CD14-positive monocyte (primary cell): ENCODE measurements around the gene ATP6AP2. TPM values are rescaled to one million over a fixed set of nuclear protein-coding genes. Genes with fewer than 3 reads are reported as not detected.
A peak's percentile ranks its signal among the peaks of the same experiment; 100 is the strongest.
"Not testable (repeated sequence)": the region's sequence is repeated elsewhere in the genome, so short reads cannot be mapped to it uniquely, and the experiment has no call there.

Experiments used
- DNase-seq, 3 donors: peaks; one replicate each; pipeline ENCODE4 v3.0.0-alpha.2; 2011 to 2022
- H2AFZ ChIP-seq: 2 replicates; pipeline ENCODE4 v1.6.0; 2012; ENCODE audit warnings: mild to moderate bottlenecking, low read depth, low read length, inconsistent platforms; ENCODE audit not compliant: insufficient read depth, poor library complexity, severe bottlenecking
- H3K27ac ChIP-seq, 2 donors: 1 replicate in 1 of 2; 2 replicates in 1 of 2; pipeline ENCODE4 v1.5.1; 2012 to 2013; ENCODE audit warnings: low read length in 2 of 2, control low read depth in 1 of 2, inconsistent platforms in 1 of 2, low read depth in 1 of 2, mild to moderate bottlenecking in 1 of 2
- H3K27me3 ChIP-seq, 2 donors: one replicate each; pipeline versions ENCODE4 v1.6.0 to v1.6.1; 2011 to 2013; ENCODE audit warnings: low read length in 2 of 2; ENCODE audit not compliant: control insufficient read depth in 2 of 2, insufficient read depth in 2 of 2
- H3K36me3 ChIP-seq, 2 donors: replicated peaks in 1 of 2; 1 replicate in 1 of 2; 2 replicates in 1 of 2; pipeline versions ENCODE4 v1.5.1 to v1.6.1; 2012 to 2013; ENCODE audit warnings: low read length in 2 of 2, control low read depth in 1 of 2, inconsistent platforms in 1 of 2, mild to moderate bottlenecking in 1 of 2; ENCODE audit not compliant: insufficient read depth in 2 of 2, control insufficient read depth in 1 of 2
- H3K4me1 ChIP-seq, 2 donors: 1 replicate in 1 of 2; 2 replicates in 1 of 2; pipeline versions ENCODE4 v1.5.1 to v1.6.1; 2012 to 2013; ENCODE audit warnings: low read length in 2 of 2, control low read depth in 1 of 2, inconsistent platforms in 1 of 2, mild to moderate bottlenecking in 1 of 2, moderate library complexity in 1 of 2; ENCODE audit not compliant: insufficient read depth in 2 of 2, control insufficient read depth in 1 of 2
- H3K4me2 ChIP-seq: replicated peaks from 2 replicates; pipeline ENCODE3; 2012; ENCODE audit warnings: low read length, moderate library complexity, mild to moderate bottlenecking; ENCODE audit not compliant: poor library complexity, severe bottlenecking; ENCODE audit errors: extremely low read depth
- H3K4me3 ChIP-seq, 3 experiments: fragments of 200-600 bp in 1 of 3; sonication (generic) in 1 of 3; replicated peaks in 1 of 3; 1 replicate in 2 of 3; 2 replicates in 1 of 3; pipeline ENCODE4 v1.5.1; 2011 to 2013; ENCODE audit warnings: low read length in 3 of 3, mild to moderate bottlenecking in 3 of 3, control low read depth in 2 of 3, low read depth in 2 of 3, inconsistent platforms in 1 of 3, moderate library complexity in 1 of 3
- H3K79me2 ChIP-seq: 2 replicates; pipeline ENCODE4 v1.6.0; 2012; ENCODE audit warnings: mild to moderate bottlenecking, control low read depth, inconsistent platforms, low read length, moderate library complexity; ENCODE audit not compliant: insufficient read depth
- H3K9ac ChIP-seq: 2 replicates; pipeline ENCODE4 v1.6.0; 2017; ENCODE audit warnings: low read length, mild to moderate bottlenecking; ENCODE audit not compliant: insufficient read depth, poor library complexity, severe bottlenecking
- H3K9me3 ChIP-seq, 2 donors: replicated peaks in 1 of 2; 1 replicate in 1 of 2; 2 replicates in 1 of 2; pipeline versions ENCODE4 v1.5.1 to v1.6.1; 2012 to 2013; ENCODE audit warnings: low read length in 2 of 2, control low read depth in 1 of 2; ENCODE audit not compliant: control insufficient read depth in 1 of 2, insufficient read depth in 1 of 2
- H4K20me1 ChIP-seq: 2 replicates; pipeline ENCODE4 v1.6.0; 2012; ENCODE audit warnings: mild to moderate bottlenecking, low read length, control low read depth, moderate library complexity; ENCODE audit not compliant: insufficient read depth
- H3K27ac Mint-ChIP-seq, 7 donors: one replicate each; pipeline ENCODE4 v1.8.0; 2020; ENCODE audit warnings: mild to moderate bottlenecking in 7 of 7, mixed read lengths in 7 of 7, moderate library complexity in 6 of 7, inconsistent platforms in 2 of 7
- H3K27me3 Mint-ChIP-seq, 3 donors: one replicate each; pipeline ENCODE4 v1.8.0; 2021 to 2022; ENCODE audit warnings: low read depth in 3 of 3, mild to moderate bottlenecking in 3 of 3, mixed read lengths in 3 of 3, moderate library complexity in 3 of 3, inconsistent platforms in 1 of 3
- H3K36me3 Mint-ChIP-seq, 2 donors: one replicate each; pipeline ENCODE4 v1.8.0; 2020; ENCODE audit warnings: mixed read lengths in 2 of 2, inconsistent platforms in 1 of 2, mild to moderate bottlenecking in 1 of 2
- H3K4me1 Mint-ChIP-seq: one replicate; pipeline ENCODE4 v1.8.0; 2020; ENCODE audit warnings: mild to moderate bottlenecking, mixed read lengths
- H3K4me3 Mint-ChIP-seq, 2 donors: one replicate each; pipeline ENCODE4 v1.8.0; 2020; ENCODE audit warnings: mild to moderate bottlenecking in 2 of 2, mixed read lengths in 2 of 2, moderate library complexity in 1 of 2
- H3K9me3 Mint-ChIP-seq, 7 donors: one replicate each; pipeline ENCODE4 v1.8.0; 2020 to 2022; ENCODE audit warnings: mixed read lengths in 7 of 7, mild to moderate bottlenecking in 6 of 7, moderate library complexity in 6 of 7, inconsistent platforms in 2 of 7
- CTCF ChIP-seq: fragments of 200-600 bp; IDR thresholded peaks from one replicate; pipeline ENCODE4 v1.8.0; 2022; ENCODE audit warnings: antibody characterized with exemption, mild to moderate bottlenecking
- WGBS: methylation state at CpG from one replicate; pipeline ENCODE4 v1.1.5; 2013; ENCODE audit warnings: missing lambda C conversion rate; ENCODE audit not compliant: insufficient coverage; 5-methylcytosine and 5-hydroxymethylcytosine counted together
- intact Hi-C, 2 donors: fragments of 100-400 bp; cut with micrococcal nuclease; formaldehyde crosslinking; loops; one replicate each; pipeline versions ENCODE4 v1.15.0 to v1.15.1; 2023
- polyA plus RNA-seq, 3 donors: library from polyadenylated mRNA; depleted of rRNA in 1 of 3; unstranded in 2 of 3; stranded (reverse) in 1 of 3; fragments of 300-500 nt in 2 of 3; fragments of >200 nt in 1 of 3; fragmentation: Illumina TruSeq in 2 of 3; gene quantifications; 1 replicate in 2 of 3; 2 replicates in 1 of 3; pipeline ENCODE4 v1.2.3, GENCODE V29; 2012 to 2021

ATP6AP2 gene
- polyA plus RNA-seq, 3 donors, result 332 to 497 (median 430) TPM

GRCh38 chrX:40571600-40571999, 9.2 kb upstream of the ATP6AP2 start:
- Histone ChIP-seq H3K4me3 (peak overlapping the region in 1 of 3 experiments; percentile 62), H3K4me2 (no peak overlapping the region), H3K79me2 (no peaks in the 10 kb centered on the region), H3K4me1 (peaks cover 23% of the 10 kb centered on the region in 2 donors), H3K27ac (peak overlapping the region in 1 of 2 donors; percentile 80), H4K20me1 (no peaks in the 10 kb centered on the region), H3K27me3 (peaks cover 0 to 25% of the 10 kb centered on the region in 2 donors), H2AFZ (no peak overlapping the region), H3K9ac (no peak overlapping the region), H3K9me3 (no peaks in the 10 kb centered on the region), H3K36me3 (no peaks in the 10 kb centered on the region)
- peaks cover 0 to 6% (median 0%) of the 10 kb centered on the region in 7 donors for H3K9me3 Mint-ChIP-seq
- H3K4me3 Mint-ChIP-seq, result no peak overlapping the region
- H3K27me3 Mint-ChIP-seq, result peaks cover 0 to 37% (median 2%) of the 10 kb centered on the region in 3 donors
- H3K36me3 Mint-ChIP-seq, result no peaks in the 10 kb centered on the region
- intact Hi-C loops, result no loop called here
- peaks cover 31% of the 10 kb centered on the region for H3K4me1 Mint-ChIP-seq
- H3K27ac Mint-ChIP-seq, result peak overlapping the region in 5 of 7 donors; percentile 78 to 95 (median 91)
- no peak for DNase-seq
- 100% methylated on average over 1 of the region's 3 CpGs for WGBS
- no peak for TF ChIP-seq CTCF

GRCh38 chrX:40573763-40574162, 7.0 kb upstream of the ATP6AP2 start:
- H3K4me1 ChIP-seq, result peaks cover 42 to 43% of the 10 kb centered on the region in 2 donors
- H3K4me2 ChIP-seq, result no peak overlapping the region
- Mint-ChIP-seq H3K9me3 (peaks cover 0 to 6% (median 0%) of the 10 kb centered on the region in 7 donors), H3K27me3 (peaks cover 0 to 44% (median 0%) of the 10 kb centered on the region in 3 donors), H3K4me1 (peaks cover 47% of the 10 kb centered on the region), H3K4me3 (no peak overlapping the region), H3K36me3 (no peaks in the 10 kb centered on the region), H3K27ac (no peak overlapping the region)
- peak in 1 of 3 donors; percentile 10 for DNase-seq
- no peaks in the 10 kb centered on the region for H3K36me3 ChIP-seq
- intact Hi-C loops, result no loop called here
- no CpG with 5 or more reads among the region's 2 CpGs for WGBS
- H3K79me2 ChIP-seq, result no peaks in the 10 kb centered on the region
- peaks cover 0 to 22% of the 10 kb centered on the region in 2 donors for H3K27me3 ChIP-seq
- H2AFZ ChIP-seq, result no peak overlapping the region
- no peak overlapping the region for H3K27ac ChIP-seq
- no peaks in the 10 kb centered on the region for H3K9me3 ChIP-seq
- peak; percentile 53 for TF ChIP-seq CTCF
- no peaks in the 10 kb centered on the region for H4K20me1 ChIP-seq
- H3K4me3 ChIP-seq, result no peak overlapping the region
- no peak overlapping the region for H3K9ac ChIP-seq

- H3K36me3 ChIP-seq, H2AFZ ChIP-seq, H3K9me3 ChIP-seq, H4K20me1 ChIP-seq, H3K79me2 ChIP-seq, H3K27ac ChIP-seq, H3K4me3 ChIP-seq, intact Hi-C loops, H3K27ac Mint-ChIP-seq, H3K9me3 Mint-ChIP-seq, H3K36me3 Mint-ChIP-seq, H3K4me2 ChIP-seq, DNase-seq, H3K4me3 Mint-ChIP-seq, H3K9ac ChIP-seq: not testable (repeated sequence)
- Histone ChIP-seq H3K27me3 (peaks cover 0 to 23% of the 10 kb centered on the region in 2 donors), H3K4me1 (peaks cover 47 to 48% of the 10 kb centered on the region in 2 donors)
- peaks cover 49% of the 10 kb centered on the region for H3K4me1 Mint-ChIP-seq
- WGBS, result no CpG with 5 or more reads among the region's 2 CpGs
- H3K27me3 Mint-ChIP-seq, result peaks cover 0 to 48% (median 0%) of the 10 kb centered on the region in 3 donors
These were observed 5.4 kb upstream of the ATP6AP2 start for GRCh38 chrX:40575411-40575810.
